ENCODE data around the gene ANK2.

Gene ANK2

GRCh38 chr4:113028074-113028473, 21.4 kb upstream of the ANK2 start:
- no peak overlapping the region for H3K4me3 ChIP-seq (ENCODE audit: low read depth, low read length)
- TF ChIP-seq CTCF (IDR thresholded peaks at IDR 0.05; ENCODE audit: low read depth, low read length) (no peak), MAX (IDR thresholded peaks at IDR 0.05; ENCODE audit: low read depth, low read length) (no peak), MYC (IDR thresholded peaks at IDR 0.05; ENCODE audit: low read depth, low read length) (no peak), POLR2A (IDR thresholded peaks at IDR 0.05; ENCODE audit: extremely low read depth, insufficient read length) (no peak)
- DNase-seq (ENCODE audit: low read depth) = no peak

GRCh38 chr4:113031212-113031611, 18.2 kb upstream of the ANK2 start:
- TF ChIP-seq CTCF (IDR thresholded peaks at IDR 0.05; ENCODE audit: low read depth, low read length) = no peak
- no peak for TF ChIP-seq MYC (IDR thresholded peaks at IDR 0.05; ENCODE audit: low read depth, low read length)
- no peak for TF ChIP-seq MAX (IDR thresholded peaks at IDR 0.05; ENCODE audit: low read depth, low read length)
- TF ChIP-seq POLR2A (IDR thresholded peaks at IDR 0.05; ENCODE audit: extremely low read depth, insufficient read length) = no peak
- no peak overlapping the region for H3K4me3 ChIP-seq (ENCODE audit: low read depth, low read length)
- no peak for DNase-seq (ENCODE audit: low read depth)

GRCh38 chr4:113040793-113041192, 8.7 kb upstream of the ANK2 start:
- no peak overlapping the region for H3K4me3 ChIP-seq (ENCODE audit: low read depth, low read length)
- TF ChIP-seq MYC (IDR thresholded peaks at IDR 0.05; ENCODE audit: low read depth, low read length) (no peak), CTCF (IDR thresholded peaks at IDR 0.05; ENCODE audit: low read depth, low read length) (no peak)

GRCh38 chr4:113042502-113042901, 7.0 kb upstream of the ANK2 start:
- TF ChIP-seq MAX (IDR thresholded peaks at IDR 0.05; ENCODE audit: low read depth, low read length) = no peak
- no peak overlapping the region for H3K4me3 ChIP-seq (ENCODE audit: low read depth, low read length)
- DNase-seq (ENCODE audit: low read depth) = no peak

More at GRCh38 chr4:113040793-113041192, 8.7 kb upstream of the ANK2 start:
- DNase-seq (ENCODE audit: low read depth) = no peak

- TF ChIP-seq POLR2A (IDR thresholded peaks at IDR 0.05; ENCODE audit: extremely low read depth, insufficient read length) = no peak
- TF ChIP-seq MYC (IDR thresholded peaks at IDR 0.05; ENCODE audit: low read depth, low read length) = no peak
- TF ChIP-seq MAX (IDR thresholded peaks at IDR 0.05; ENCODE audit: low read depth, low read length) = no peak
- no peak for TF ChIP-seq CTCF (IDR thresholded peaks at IDR 0.05; ENCODE audit: low read depth, low read length)
- DNase-seq (ENCODE audit: low read depth) = no peak
- no peak overlapping the region for H3K4me3 ChIP-seq (ENCODE audit: low read depth, low read length)
These were observed 5.9 kb upstream of the ANK2 start for GRCh38 chr4:113043591-113043990.

GRCh38 chr4:113050371-113050755, 910 bp downstream of the ANK2 start:
- no peak overlapping the region for H3K4me3 ChIP-seq (ENCODE audit: low read depth, low read length)
- DNase-seq (ENCODE audit: low read depth) = no peak
- no peak for TF ChIP-seq MYC (IDR thresholded peaks at IDR 0.05; ENCODE audit: low read depth, low read length)
- TF ChIP-seq POLR2A (IDR thresholded peaks at IDR 0.05; ENCODE audit: extremely low read depth, insufficient read length) = no peak
- no peak for TF ChIP-seq MAX (IDR thresholded peaks at IDR 0.05; ENCODE audit: low read depth, low read length)
- TF ChIP-seq CTCF (IDR thresholded peaks at IDR 0.05; ENCODE audit: low read depth, low read length) = no peak
